OCI-M2 (cell line): ENCODE results near the gene ADGRD2.

Experiments used
- DNase-seq: peaks from one replicate; lab custom pipeline; 2025; ENCODE audit not compliant: unreplicated experiment; lab: John Stamatoyannopoulos, UW

ADGRD2 gene

GRCh38 chr9:124477648-124478285 is 27.5 kb downstream of the ADGRD2 start:
- no peak for DNase-seq

GRCh38 chr9:124478354-124478753 is 28.1 kb downstream of the ADGRD2 start:
- no peak for DNase-seq

GRCh38 chr9:124479371-124479770 is 29.1 kb downstream of the ADGRD2 start:
- no peak for DNase-seq

DNA sequence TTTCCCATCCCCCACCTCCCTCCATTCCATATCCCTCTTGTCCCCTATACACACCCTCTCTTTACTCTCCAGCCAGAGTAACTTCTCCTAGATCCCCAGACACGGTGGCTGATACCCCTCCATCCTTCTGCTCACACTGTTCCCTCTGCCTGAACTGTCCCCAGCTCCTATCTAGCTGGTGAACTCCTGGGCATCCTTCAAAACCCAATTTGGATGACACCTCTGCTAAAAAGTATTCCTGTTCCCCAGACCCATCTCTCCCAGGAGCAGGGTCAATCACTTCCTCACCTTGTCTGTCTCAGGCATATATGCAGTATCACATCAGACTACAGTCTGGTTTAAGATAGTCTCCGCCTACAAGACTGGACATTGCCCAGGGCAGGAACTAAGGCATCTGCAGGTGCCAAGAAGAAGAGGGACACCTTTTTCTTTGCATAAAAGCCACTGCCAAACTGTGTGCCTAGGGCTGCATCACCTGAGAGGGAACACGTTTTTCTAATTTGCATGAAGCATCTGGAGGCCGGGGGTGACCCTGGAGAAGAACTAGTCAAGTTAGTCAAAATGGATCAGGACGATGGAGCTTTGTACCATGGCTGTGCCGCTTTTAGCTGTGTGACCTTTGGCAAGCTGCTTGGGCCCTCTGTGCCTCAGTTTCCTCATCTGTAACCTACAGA is 29.8 kb downstream of the ADGRD2 start:
- DNase-seq: no peak

DNA sequence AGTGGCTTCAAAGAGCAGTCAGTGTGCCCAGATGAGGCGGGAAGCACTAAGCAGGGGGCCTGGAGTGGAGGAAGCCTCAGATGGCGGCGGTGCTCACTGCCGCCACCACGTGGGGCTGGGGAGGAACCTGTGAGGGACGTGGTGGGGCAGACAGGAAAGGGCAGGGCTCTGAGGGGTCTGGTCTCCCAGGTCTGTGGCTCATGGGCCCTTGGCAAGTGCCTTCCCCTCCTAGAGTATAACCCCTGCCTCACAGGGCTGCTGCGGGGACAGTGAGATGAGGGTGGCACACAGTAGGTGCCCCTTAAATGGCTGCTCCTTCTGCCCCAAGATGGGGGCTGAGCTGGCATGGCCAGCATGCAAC is 30.4 kb downstream of the ADGRD2 start:
- no peak for DNase-seq

GRCh38 chr9:124481115-124481514 is 30.9 kb downstream of the ADGRD2 start:
- DNase-seq: no peak

GRCh38 chr9:124482431-124483031 is 32.3 kb downstream of the ADGRD2 start:
- no peak for DNase-seq

GRCh38 chr9:124483481-124483880 is 33.2 kb downstream of the ADGRD2 start:
- DNase-seq: no peak

DNA sequence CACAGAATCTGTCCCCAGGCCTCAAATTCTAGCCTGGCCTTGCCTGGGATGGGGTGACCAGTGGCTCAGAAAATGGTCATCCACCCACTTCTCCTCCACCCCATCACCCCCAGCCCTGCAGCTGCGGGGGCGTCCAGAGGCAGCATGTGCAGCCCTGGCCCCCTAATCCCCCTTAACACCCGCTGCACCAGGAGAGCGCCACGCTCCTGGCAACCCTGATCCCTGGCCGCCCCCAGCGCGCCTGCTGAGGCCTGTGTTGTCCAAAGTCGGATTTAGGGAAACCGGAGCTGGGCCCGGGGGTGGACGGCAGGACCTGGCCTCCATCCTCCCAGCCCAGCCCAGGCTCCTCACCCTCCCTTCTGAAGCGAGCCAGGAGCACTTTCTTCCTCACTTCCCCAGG is 35.0 kb downstream of the ADGRD2 start:
- no peak for DNase-seq

GRCh38 chr9:124485936-124486335 is 35.7 kb downstream of the ADGRD2 start:
- DNase-seq: no peak

DNA sequence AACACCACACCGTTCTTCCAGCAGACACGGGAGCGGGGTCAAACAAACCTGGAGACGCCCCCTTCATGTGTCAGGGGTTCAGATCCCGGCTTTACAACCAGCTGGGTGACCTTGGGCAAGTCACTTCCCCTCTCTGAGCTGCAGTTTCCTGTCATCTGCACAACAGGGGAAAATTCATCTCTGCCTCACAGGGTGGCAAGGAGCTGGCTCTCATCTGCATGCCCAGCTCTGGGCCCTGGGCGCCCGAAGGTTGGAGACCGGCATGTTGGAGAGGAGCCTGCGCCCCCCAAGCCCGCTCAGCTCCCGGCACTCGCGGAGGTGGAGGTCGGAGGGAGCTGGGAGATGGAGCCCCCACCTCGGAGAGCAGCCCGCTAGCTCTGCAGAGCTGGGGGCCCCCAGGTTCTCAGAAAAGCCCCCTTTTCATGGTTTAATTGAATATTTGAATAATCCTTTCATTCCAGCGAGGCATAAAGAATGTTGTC is 36.6 kb downstream of the ADGRD2 start:
- DNase-seq: no peak

DNA sequence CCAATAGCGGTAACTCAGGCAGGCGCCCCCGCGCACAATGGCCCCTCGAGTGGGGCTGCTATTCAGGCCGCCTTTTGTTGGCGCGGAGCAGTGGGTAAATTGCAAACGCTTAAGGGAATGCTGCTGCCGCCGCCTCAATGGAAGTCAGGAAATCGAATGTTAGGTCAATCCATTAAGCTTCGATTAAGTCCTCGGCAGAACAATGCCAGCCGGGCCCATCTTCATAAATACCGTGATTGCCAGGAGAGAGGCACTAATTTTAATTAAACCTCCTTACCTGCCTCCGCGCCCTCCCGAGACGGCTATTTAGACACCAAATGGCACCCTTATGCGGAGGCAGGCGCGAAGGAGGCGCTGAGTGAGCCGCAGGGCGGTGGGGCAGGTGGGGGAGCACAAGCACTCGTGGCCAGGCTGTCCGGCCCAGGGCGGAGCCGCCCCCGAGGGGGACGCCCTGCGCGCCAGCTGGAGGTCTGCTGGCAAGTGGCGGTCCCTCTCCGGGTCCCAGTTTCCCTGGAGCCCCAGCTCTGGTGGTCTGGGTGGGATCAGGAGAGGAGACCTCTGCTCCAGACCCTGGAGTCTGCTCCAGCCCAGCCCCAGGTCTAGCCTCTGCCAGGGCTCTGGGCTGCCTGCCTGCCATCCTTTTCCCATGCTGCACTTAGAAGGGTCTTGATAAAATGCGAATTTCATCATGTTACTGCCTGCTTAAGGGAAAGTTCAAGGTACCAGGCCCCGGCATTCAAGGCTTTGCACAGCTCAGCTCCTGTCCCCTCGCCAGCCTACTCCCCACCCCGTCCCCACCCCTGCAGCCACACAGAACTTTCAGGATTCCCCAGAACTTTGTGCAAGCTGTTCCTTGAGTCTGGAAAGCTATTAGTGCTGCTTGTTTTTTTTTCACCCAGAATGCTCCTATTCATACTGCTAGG is 37.3 kb downstream of the ADGRD2 start:
- DNase-seq: no peak

DNA sequence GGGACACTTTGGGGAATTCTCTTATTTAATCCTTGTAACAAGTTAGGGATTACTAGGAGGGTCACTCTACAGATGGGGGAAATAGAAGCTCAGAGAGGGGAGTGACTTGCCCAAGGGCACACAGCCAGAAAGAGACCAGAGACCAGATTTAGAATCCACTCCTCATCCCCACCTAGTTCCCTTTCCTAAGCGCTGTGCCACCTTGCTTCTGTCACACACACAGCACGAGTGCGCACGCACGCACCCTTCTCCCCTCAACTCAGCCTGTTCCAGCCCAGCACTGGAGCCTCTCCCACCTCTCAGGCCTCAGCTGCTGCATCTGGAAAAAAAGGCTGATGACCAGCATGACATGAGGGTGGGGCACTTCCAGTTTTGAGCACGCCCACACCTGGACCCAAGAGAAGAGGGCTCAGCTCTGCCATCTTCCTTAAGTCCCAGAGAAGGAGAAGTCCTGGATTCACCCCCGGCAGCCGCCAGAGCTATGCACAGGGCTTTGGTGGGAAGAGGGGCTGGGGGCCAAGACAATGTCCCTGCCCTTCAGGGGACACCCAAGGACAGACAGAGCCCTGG is 38.5 kb downstream of the ADGRD2 start:
- no peak for DNase-seq

DNA sequence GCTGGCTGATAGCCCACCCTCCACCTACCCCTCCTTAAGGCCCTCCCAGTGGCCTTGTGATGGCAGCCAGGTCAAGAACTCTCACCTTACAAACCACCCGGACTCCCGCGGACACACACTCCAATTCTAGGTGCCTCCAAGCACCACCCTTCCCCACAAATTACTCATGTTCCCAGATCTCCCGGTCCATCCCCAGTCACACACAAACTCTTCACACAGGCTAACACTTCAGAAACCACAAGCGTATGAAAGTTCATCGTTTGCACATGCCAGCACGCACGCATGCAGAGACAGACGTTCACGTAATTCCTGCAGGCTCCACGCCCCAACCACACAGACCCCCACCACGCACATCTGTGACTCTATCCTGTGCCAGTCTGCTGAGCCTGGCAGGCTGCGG is 39.0 kb downstream of the ADGRD2 start:
- no peak for DNase-seq

GRCh38 chr9:124490004-124490403 is 39.8 kb downstream of the ADGRD2 start:
- no peak for DNase-seq

- DNase-seq: no peak
Observed at GRCh38 chr9:124491049-124491975, 41.1 kb downstream of the ADGRD2 start.

DNA sequence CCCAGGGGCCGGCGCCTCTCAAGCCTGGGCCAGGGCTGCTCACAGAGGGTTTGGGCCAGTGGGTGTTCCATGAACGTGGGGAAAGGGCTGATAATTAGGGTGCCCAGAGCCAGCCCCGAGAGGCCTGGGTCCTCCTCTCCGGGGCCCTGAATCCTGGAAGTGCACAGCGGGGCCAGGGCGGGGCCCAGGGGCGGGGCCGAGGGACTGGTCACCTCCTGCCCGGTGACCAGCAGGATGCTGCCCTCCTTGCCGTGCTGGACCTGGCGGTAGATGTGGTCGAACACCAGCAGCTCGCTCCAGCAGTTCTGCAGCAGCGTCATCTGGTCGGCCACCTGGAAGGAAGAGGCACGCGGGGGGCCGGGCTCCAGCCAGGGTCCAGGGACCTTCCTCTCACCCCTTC is 42.6 kb downstream of the ADGRD2 start:
- no peak for DNase-seq

DNA sequence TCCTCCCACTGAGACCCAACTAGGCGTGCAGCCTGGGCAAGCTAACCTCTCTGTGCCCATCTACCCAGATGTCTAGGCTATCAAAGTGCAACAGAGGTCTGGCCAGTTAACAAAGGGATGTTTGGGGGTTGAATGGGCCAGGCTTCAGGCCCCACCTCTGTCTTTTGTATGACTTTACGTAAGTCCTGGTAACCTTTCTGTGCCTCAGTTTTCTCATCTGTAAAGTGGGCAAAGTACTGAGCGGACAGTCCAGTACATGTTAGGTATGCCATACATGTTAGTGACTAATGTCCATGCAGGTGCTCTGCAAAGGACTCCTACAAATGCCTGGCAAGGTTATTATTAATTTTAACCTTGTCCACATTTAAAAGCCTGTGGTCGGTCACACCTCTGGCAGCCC is 43.0 kb downstream of the ADGRD2 start:
- DNase-seq: no peak

GRCh38 chr9:124493794-124494479 is 43.7 kb downstream of the ADGRD2 start:
- no peak for DNase-seq
